GM04503 (cell line): Measurements from ENCODE around the gene PRR20A.
"Not testable (repeated sequence)": the region's sequence is repeated elsewhere in the genome, so short reads cannot be mapped to it uniquely, and the experiment has no call there.

Experiments used
- DNase-seq: peaks from one replicate; pipeline ENCODE4 v3.0.0-alpha.2; 2012; ENCODE audit warnings: low read depth

The PRR20A gene

DNA sequence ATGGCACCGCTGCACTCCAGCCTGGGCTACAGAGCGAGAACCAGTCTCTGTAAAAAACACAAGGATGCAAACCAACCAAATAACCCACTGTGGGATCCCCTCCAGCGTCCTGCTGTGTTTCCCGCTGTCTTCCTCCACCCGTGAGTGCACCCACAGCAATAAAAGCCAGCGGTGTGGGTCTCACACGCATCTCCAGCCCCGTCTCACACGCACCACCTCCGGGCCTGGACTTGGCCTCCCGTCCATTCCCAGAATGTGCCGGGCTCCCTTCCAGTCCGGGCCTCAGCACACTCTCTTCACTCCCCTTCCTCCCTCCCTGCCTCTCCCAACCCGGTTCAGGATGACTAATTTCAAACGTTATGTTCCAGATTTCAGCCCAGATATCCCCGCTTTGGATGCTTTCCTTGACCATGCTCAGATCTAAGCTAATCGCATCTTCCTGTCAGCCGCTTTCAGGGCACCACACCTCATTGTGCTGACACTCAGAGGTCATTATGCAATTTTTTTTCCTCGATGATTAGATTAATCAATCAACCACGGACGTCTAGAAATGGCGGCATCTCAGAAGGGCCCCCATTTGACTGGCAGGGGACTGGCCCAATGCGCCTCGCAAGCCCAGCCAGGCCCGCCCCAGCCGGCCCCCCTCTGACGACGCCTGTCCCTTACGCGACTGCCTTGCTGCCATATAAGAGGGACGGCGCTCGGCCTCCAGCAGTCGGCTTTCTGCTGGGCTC is at the start of gene PRR20A:
PRR20A (plus strand) TSS at position 684 of the 734 bp plus-strand sequence. CDS start 387 bp downstream, outside the sequence.
- not testable (repeated sequence) for DNase-seq

DNA sequence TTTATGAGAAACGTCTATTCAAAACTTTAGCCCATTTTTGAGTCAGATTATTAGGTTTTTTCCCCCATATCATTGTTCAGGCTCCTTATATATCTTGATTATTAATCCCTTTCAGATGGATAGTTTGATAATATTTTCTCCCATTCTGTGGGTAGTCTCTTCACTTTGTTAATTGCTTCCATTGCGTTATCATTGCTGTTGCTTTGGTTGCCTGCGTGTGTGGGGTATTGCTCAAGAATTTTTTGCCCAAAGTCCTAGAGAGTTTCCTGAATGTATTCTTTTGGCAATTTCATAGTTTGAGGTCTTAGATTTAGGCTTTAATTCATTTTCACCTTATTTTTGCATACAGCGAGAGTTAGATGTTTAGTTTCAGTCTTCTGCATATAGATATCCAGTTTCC is 25.8 kb upstream of the PRR20A start:
- DNase-seq: no peak

- no peak for DNase-seq
These were observed 17.0 kb upstream of the PRR20A start for GRCh38 chr13:57123681-57124080.

- DNase-seq: no peak
These were observed 11.8 kb upstream of the PRR20A start for GRCh38 chr13:57128909-57129308.

GRCh38 chr13:57136093-57136492 is 4.6 kb upstream of the PRR20A start:
- DNase-seq: no peak

DNA sequence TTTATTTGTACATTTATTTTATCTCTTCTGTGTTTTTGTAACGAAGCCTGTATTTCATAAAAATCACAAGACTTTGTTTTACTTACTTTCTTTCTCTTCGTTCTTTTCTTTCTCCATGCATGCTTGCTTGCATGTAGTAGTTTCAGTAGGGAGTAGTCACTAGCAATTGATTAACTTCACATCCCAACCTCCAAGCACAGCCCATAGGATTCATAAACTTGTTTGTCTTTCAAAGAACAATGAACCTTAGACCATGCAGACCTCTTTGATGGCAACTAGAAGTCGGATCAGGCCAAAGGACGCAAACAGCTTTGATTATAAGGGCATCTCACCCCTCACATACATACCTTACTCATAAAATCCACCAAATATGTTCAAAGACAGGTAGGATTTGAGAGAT is 3.1 kb upstream of the PRR20A start:
- DNase-seq: no peak

- no peak for DNase-seq
These were observed 1.7 kb upstream of the PRR20A start for GRCh38 chr13:57138988-57139387.

- not testable (repeated sequence) for DNase-seq
These were observed 937 bp upstream of the PRR20A start for GRCh38 chr13:57139781-57140180.

DNA sequence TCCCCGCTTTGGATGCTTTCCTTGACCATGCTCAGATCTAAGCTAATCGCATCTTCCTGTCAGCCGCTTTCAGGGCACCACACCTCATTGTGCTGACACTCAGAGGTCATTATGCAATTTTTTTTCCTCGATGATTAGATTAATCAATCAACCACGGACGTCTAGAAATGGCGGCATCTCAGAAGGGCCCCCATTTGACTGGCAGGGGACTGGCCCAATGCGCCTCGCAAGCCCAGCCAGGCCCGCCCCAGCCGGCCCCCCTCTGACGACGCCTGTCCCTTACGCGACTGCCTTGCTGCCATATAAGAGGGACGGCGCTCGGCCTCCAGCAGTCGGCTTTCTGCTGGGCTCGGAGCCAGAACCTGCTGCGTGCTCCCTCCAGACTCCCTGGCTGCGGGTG is 6.5 kb downstream of the PRR20A start, which contains the start of gene PRR20B:
PRR20B (plus strand) TSS at position 301 of the 400 bp plus-strand sequence. CDS start 387 bp downstream, outside the sequence.
- DNase-seq: not testable (repeated sequence)

DNA sequence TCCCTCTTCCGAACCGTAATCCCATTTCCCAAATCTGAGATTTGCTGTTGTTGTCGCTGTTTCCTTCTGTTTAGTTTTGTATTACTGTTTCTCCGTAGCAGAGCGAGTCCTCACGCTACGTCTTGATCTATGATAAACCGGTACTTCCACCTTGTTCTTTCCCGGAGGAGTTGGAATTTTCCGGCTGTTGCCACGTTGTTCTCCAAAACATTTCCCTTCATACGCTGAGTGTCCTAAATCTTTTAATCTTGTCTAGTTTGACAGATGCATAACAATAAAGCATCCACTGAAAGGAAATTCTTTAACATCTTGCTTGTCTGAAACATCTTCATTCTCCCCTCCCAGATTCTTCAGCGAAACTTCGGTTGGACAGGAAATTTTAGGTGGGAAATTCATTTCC is 7.4 kb downstream of the PRR20A start:
- DNase-seq: not testable (repeated sequence)

GRCh38 chr13:57153761-57154160 is 13.0 kb downstream of the PRR20A start, which contains the start of gene PRR20C:
Gene PRR20C, plus strand, starts transcription at chr13:57154061. Its CDS starts 387 bp downstream, at chr13:57154448.
- DNase-seq: not testable (repeated sequence)

DNA sequence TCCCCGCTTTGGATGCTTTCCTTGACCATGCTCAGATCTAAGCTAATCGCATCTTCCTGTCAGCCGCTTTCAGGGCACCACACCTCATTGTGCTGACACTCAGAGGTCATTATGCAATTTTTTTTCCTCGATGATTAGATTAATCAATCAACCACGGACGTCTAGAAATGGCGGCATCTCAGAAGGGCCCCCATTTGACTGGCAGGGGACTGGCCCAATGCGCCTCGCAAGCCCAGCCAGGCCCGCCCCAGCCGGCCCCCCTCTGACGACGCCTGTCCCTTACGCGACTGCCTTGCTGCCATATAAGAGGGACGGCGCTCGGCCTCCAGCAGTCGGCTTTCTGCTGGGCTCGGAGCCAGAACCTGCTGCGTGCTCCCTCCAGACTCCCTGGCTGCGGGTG is 19.6 kb downstream of the PRR20A start, which contains the start of gene PRR20D:
PRR20D (plus strand) TSS at position 301 of the 400 bp plus-strand sequence. CDS start 387 bp downstream, outside the sequence.
- not testable (repeated sequence) for DNase-seq

DNA sequence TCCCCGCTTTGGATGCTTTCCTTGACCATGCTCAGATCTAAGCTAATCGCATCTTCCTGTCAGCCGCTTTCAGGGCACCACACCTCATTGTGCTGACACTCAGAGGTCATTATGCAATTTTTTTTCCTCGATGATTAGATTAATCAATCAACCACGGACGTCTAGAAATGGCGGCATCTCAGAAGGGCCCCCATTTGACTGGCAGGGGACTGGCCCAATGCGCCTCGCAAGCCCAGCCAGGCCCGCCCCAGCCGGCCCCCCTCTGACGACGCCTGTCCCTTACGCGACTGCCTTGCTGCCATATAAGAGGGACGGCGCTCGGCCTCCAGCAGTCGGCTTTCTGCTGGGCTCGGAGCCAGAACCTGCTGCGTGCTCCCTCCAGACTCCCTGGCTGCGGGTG is 26.2 kb downstream of the PRR20A start, which contains the start of gene PRR20E:
PRR20E (plus strand) TSS at position 301 of the 400 bp plus-strand sequence. CDS start 387 bp downstream, outside the sequence.
- not testable (repeated sequence) for DNase-seq

- DNase-seq: no peak
These were observed 50.9 kb downstream of the PRR20A start for GRCh38 chr13:57191667-57192066.
